Neural cell (in vitro differentiated cells): ENCODE data around the gene EP400.
"Not testable (repeated sequence)": the region's sequence is repeated elsewhere in the genome, so short reads cannot be mapped to it uniquely, and the experiment has no call there.

Experiments used
- CTCF ChIP-seq: fragments of 450-650 bp; IDR thresholded peaks from 2 replicates; pipeline ENCODE4 v1.5.1; 2014; ENCODE audit warnings: antibody characterized with exemption, mild to moderate bottlenecking, moderate library complexity; ENCODE audit not compliant: poor library complexity, severe bottlenecking
- RAD21 ChIP-seq: fragments of 450-650 bp; conservative IDR thresholded peaks from 2 replicates; pipeline ENCODE4 v1.6.1; 2014; ENCODE audit warnings: antibody characterized with exemption, mild to moderate bottlenecking, moderate library complexity
- SMC3 ChIP-seq: fragments of 450-650 bp; conservative IDR thresholded peaks from 2 replicates; pipeline ENCODE4 v1.6.1; 2014; ENCODE audit warnings: antibody characterized with exemption, mild to moderate bottlenecking, moderate library complexity; ENCODE audit not compliant: poor library complexity

GRCh38 chr12:131954460-131954859, 4.7 kb downstream of the EP400 start:
- not testable (repeated sequence) for TF ChIP-seq CTCF, SMC3, RAD21
